Caco-2 (cell line): ENCODE data around the gene LIPC. TPM values are rescaled to one million over a fixed set of nuclear protein-coding genes. Genes with fewer than 3 reads are reported as not detected.
A peak's percentile ranks its signal among the peaks of the same experiment; 100 is the strongest.

Experiments
- BruUV-seq: library from RNA; stranded (reverse); fragments of 400-500 nt; replicated peaks from 2 replicates; lab custom pipeline; 2021; lab: Mats Ljungman, UMichigan
- CTCF ChIA-PET: fragments of 300-600 bp; sonication (Branson Sonifier 250); formaldehyde crosslinking; loops from one replicate; lab custom pipeline; 2022; ENCODE audit warnings: antibody characterized with exemption; lab: Charles Lee
- POLR2A ChIA-PET: fragments of 300-600 bp; sonication (Branson Sonifier 250); formaldehyde crosslinking; loops from one replicate; lab custom pipeline; 2022; ENCODE audit warnings: antibody characterized with exemption; lab: Charles Lee
- DNase-seq, 2 experiments: peaks; one replicate each; pipeline versions ENCODE4 v3.0.0 to v3.0.0-alpha.2; 2020 to 2022
- H3K27me3 ChIP-seq: replicated peaks from 2 replicates; pipeline ENCODE4 v1.6.0; 2011; ENCODE audit warnings: low read length; ENCODE audit not compliant: control insufficient read depth, insufficient read depth
- H3K36me3 ChIP-seq: 2 replicates; pipeline ENCODE4 v1.5.1; 2011; ENCODE audit warnings: low read length; ENCODE audit not compliant: control insufficient read depth, insufficient read depth
- H3K4me1 ChIP-seq: fragments of 250-450 bp; sonication (Bioruptor Pico); 2 replicates; pipeline ENCODE4 v1.5.1; 2020; ENCODE audit warnings: mild to moderate bottlenecking
- H3K4me3 ChIP-seq: 2 replicates; pipeline ENCODE4 v1.5.1; 2011; ENCODE audit warnings: low read depth, mild to moderate bottlenecking, control low read depth, low read length
- H3K9me3 ChIP-seq: fragments of 250-450 bp; sonication (Bioruptor Pico); 2 replicates; pipeline ENCODE4 v1.5.1; 2020; ENCODE audit warnings: mild to moderate bottlenecking, moderate library complexity
- H3K27ac Mint-ChIP-seq: one replicate; pipeline ENCODE4 v1.8.0; 2022; ENCODE audit warnings: mixed read lengths; ENCODE audit not compliant: unreplicated experiment
- H3K27me3 Mint-ChIP-seq: one replicate; pipeline ENCODE4 v1.8.0; 2022; ENCODE audit warnings: mixed read lengths; ENCODE audit not compliant: insufficient read depth, unreplicated experiment
- H3K36me3 Mint-ChIP-seq: one replicate; pipeline ENCODE4 v1.8.0; 2022; ENCODE audit warnings: mild to moderate bottlenecking, mixed read lengths; ENCODE audit not compliant: insufficient read depth, unreplicated experiment
- H3K4me1 Mint-ChIP-seq: one replicate; pipeline ENCODE4 v1.8.0; 2022; ENCODE audit warnings: low read depth, mixed read lengths; ENCODE audit not compliant: unreplicated experiment
- H3K4me3 Mint-ChIP-seq: one replicate; pipeline ENCODE4 v1.8.0; 2022; ENCODE audit warnings: mild to moderate bottlenecking, moderate library complexity, mixed read lengths; ENCODE audit not compliant: unreplicated experiment
- H3K9me3 Mint-ChIP-seq: one replicate; pipeline ENCODE4 v1.8.0; 2022; ENCODE audit warnings: mixed read lengths; ENCODE audit not compliant: unreplicated experiment
- intact Hi-C: fragments of 100-400 bp; cut with micrococcal nuclease; formaldehyde crosslinking; loops from one replicate; pipeline ENCODE4 v1.10.0; 2022; ENCODE audit not compliant: unreplicated experiment
- total RNA-seq: library from RNA; stranded (reverse); gene quantifications from 2 replicates; pipeline ENCODE4 v1.2.3, GENCODE V29; 2022
- TF ChIP-seq, protein P1 (sequence below), 2 experiments: fragments of 200-600 bp in 1 of 2; IDR thresholded peaks; 1 replicate in 1 of 2; 2 replicates in 1 of 2; pipeline versions ENCODE4 v1.5.1 to v1.8.0; 2011 to 2022; ENCODE audit warnings: antibody characterized with exemption in 1 of 2, control low read depth in 1 of 2, inconsistent platforms in 1 of 2, low read depth in 1 of 2, low read length in 1 of 2, mild to moderate bottlenecking in 1 of 2, moderate library complexity in 1 of 2; ENCODE audit not compliant: insufficient read depth in 1 of 2, severe bottlenecking in 1 of 2, unreplicated experiment in 1 of 2

The LIPC gene
- total RNA-seq, 1 experiment from 2014 or later = 17.6 TPM

- Mint-ChIP-seq H3K36me3 (peaks cover 20% of the 10 kb centered on the region), H3K27ac (peak overlapping the region; percentile 87), H3K4me1 (peaks cover 58% of the 10 kb centered on the region), H3K27me3 (no peaks in the 10 kb centered on the region), H3K9me3 (no peaks in the 10 kb centered on the region), H3K4me3 (no peak overlapping the region)
- no peak for DNase-seq
- BruUV-seq = no TSS peak
- no peak overlapping the region for H3K4me3 ChIP-seq
- POLR2A ChIA-PET = no interaction called here
- H3K27me3 ChIP-seq = no peaks in the 10 kb centered on the region
- no peaks in the 10 kb centered on the region for H3K9me3 ChIP-seq
- CTCF ChIA-PET = no interaction called here
- intact Hi-C loops = no loop called here
- no peaks in the 10 kb centered on the region; the same call in 1 of the 2 replicates for H3K36me3 ChIP-seq
- TF ChIP-seq, protein P1, sequence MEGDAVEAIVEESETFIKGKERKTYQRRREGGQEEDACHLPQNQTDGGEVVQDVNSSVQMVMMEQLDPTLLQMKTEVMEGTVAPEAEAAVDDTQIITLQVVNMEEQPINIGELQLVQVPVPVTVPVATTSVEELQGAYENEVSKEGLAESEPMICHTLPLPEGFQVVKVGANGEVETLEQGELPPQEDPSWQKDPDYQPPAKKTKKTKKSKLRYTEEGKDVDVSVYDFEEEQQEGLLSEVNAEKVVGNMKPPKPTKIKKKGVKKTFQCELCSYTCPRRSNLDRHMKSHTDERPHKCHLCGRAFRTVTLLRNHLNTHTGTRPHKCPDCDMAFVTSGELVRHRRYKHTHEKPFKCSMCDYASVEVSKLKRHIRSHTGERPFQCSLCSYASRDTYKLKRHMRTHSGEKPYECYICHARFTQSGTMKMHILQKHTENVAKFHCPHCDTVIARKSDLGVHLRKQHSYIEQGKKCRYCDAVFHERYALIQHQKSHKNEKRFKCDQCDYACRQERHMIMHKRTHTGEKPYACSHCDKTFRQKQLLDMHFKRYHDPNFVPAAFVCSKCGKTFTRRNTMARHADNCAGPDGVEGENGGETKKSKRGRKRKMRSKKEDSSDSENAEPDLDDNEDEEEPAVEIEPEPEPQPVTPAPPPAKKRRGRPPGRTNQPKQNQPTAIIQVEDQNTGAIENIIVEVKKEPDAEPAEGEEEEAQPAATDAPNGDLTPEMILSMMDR (IDR thresholded peaks at IDR 0.05; ENCODE audit: insufficient read depth in 1 of 2, low read depth in 1 of 2, low read length in 1 of 2, severe bottlenecking in 1 of 2, unreplicated experiment in 1 of 2) = no peak
- peaks cover 54% of the 10 kb centered on the region for H3K4me1 ChIP-seq
These were observed 94.2 kb downstream of the LIPC start for GRCh38 chr15:58525991-58526421.

DNA sequence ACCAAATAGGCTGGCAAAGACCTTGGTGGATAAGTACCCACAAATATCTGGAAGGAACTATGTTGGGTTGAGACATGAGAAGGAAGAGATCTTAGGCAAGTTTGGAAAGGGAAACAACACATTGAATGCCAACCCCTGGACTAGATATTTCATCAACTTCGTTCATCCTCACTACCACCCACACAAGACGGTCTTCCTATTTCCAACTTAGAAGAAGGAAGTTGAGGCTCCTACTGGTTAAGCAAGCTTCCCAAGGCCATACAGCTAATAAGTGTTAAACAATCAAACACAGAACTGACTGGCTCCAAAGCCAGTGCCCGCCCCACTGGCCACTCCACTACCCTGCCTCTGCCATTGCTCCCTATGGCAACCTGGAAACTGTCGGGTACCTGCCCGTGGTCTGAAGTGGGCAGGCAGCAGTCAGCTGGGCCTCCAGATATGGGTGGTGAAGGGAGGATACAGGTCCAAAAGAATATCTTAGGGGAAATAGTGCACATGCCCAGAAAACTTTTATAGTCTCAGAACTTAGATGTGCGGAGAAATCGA, 94.9 kb downstream of the LIPC start:
- H3K27me3 ChIP-seq = no peaks in the 10 kb centered on the region
- H3K9me3 ChIP-seq = no peaks in the 10 kb centered on the region
- no TSS peak for BruUV-seq
- TF ChIP-seq, protein P1 (IDR thresholded peaks at IDR 0.05; ENCODE audit: insufficient read depth in 1 of 2, low read depth in 1 of 2, low read length in 1 of 2, severe bottlenecking in 1 of 2, unreplicated experiment in 1 of 2) = no peak
- Mint-ChIP-seq H3K27me3 (no peaks in the 10 kb centered on the region), H3K9me3 (no peaks in the 10 kb centered on the region), H3K4me3 (no peak overlapping the region), H3K4me1 (peaks cover 51% of the 10 kb centered on the region), H3K27ac (peak overlapping the region; percentile 87), H3K36me3 (peaks cover 16% of the 10 kb centered on the region)
- ChIA-PET POLR2A (no interaction called here), CTCF (interaction anchor here (0.6 kb wide), 1 partner anchor 57 kb away, joined by 4 read pairs; no protein-coding TSS in a partner anchor)
- no peak for DNase-seq
- H3K4me1 ChIP-seq = peaks cover 50% of the 10 kb centered on the region
- no peaks in the 10 kb centered on the region; the same call in 1 of the 2 replicates for H3K36me3 ChIP-seq
- H3K4me3 ChIP-seq = no peak overlapping the region
- intact Hi-C loops = no loop called here

- TF ChIP-seq, protein P1 (IDR thresholded peaks at IDR 0.05; ENCODE audit: insufficient read depth in 1 of 2, low read depth in 1 of 2, low read length in 1 of 2, severe bottlenecking in 1 of 2, unreplicated experiment in 1 of 2) = no peak
- ChIA-PET CTCF (interaction anchor here (0.6 kb wide), 2 partner anchors 58 to 777 kb away, joined by 4 read pairs; no protein-coding TSS in a partner anchor), POLR2A (interaction anchor here (1.0 kb wide), 2 partner anchors 12 to 77 kb away, joined by 4 to 6 read pairs; no protein-coding TSS in a partner anchor)
- no peaks in the 10 kb centered on the region for H3K9me3 ChIP-seq
- H3K9me3 Mint-ChIP-seq = no peaks in the 10 kb centered on the region
- no peak overlapping the region for H3K4me3 ChIP-seq
- peaks cover 12% of the 10 kb centered on the region for H3K36me3 Mint-ChIP-seq
- no peaks in the 10 kb centered on the region for H3K27me3 ChIP-seq
- no TSS peak for BruUV-seq
- no peaks in the 10 kb centered on the region; the same call in 1 of the 2 replicates for H3K36me3 ChIP-seq
- peaks cover 41% of the 10 kb centered on the region for H3K4me1 Mint-ChIP-seq
- peak overlapping the region; percentile 87 for H3K27ac Mint-ChIP-seq
- H3K4me3 Mint-ChIP-seq = peak overlapping the region; percentile 45
- DNase-seq = no peak
- no peaks in the 10 kb centered on the region for H3K27me3 Mint-ChIP-seq
- intact Hi-C loops = no loop called here
- peaks cover 45% of the 10 kb centered on the region for H3K4me1 ChIP-seq
These were observed 95.9 kb downstream of the LIPC start for GRCh38 chr15:58527573-58528187.
